Esophagus squamous epithelium (tissue), 4 donors: ENCODE measurements around the gene MRPS10.

Source experiments
- POLR2A ChIP-seq, 4 donors: fragments of 450-650 bp; IDR thresholded peaks; one replicate each; pipeline ENCODE4 v1.6.1; 2017; ENCODE audit warnings: antibody characterized with exemption in 4 of 4, mild to moderate bottlenecking in 4 of 4, moderate library complexity in 3 of 4
- TF ChIP-seq, protein P1 (sequence below), 6 experiments: fragments of 450-650 bp in 4 of 6; fragments of 200-600 bp in 2 of 6; sonication (generic) in 2 of 6; IDR thresholded peaks; one replicate each; pipeline ENCODE4 v1.5.1; 2016 to 2019; ENCODE audit warnings: antibody characterized with exemption in 6 of 6, mild to moderate bottlenecking in 4 of 6, moderate library complexity in 4 of 6

DNA sequence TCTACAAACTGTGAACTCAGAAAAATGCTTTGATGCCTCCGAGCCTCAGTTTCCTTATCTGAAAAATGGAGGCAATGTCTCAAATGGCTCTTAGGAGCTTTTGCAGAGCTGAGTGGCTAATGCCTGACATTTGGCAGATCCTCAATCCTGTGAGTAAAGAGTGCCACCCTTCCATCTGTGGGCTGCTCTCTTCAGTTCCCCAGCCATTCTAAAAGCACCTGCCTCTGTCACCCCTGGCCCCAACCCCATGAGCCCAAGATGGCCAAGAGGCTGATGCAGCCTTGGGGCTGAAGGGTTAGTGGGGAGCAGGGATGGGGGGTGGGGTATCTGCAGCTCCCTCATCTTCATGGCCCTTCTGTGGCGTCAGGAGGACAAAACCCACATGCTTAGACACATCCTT lies 59.0 kb downstream of the MRPS10 start:
- TF ChIP-seq, protein P1, sequence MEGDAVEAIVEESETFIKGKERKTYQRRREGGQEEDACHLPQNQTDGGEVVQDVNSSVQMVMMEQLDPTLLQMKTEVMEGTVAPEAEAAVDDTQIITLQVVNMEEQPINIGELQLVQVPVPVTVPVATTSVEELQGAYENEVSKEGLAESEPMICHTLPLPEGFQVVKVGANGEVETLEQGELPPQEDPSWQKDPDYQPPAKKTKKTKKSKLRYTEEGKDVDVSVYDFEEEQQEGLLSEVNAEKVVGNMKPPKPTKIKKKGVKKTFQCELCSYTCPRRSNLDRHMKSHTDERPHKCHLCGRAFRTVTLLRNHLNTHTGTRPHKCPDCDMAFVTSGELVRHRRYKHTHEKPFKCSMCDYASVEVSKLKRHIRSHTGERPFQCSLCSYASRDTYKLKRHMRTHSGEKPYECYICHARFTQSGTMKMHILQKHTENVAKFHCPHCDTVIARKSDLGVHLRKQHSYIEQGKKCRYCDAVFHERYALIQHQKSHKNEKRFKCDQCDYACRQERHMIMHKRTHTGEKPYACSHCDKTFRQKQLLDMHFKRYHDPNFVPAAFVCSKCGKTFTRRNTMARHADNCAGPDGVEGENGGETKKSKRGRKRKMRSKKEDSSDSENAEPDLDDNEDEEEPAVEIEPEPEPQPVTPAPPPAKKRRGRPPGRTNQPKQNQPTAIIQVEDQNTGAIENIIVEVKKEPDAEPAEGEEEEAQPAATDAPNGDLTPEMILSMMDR (IDR thresholded peaks at IDR 0.05), result no peak
- no peak for TF ChIP-seq POLR2A (IDR thresholded peaks at IDR 0.05)
